Right forelimb (tissue), 1 donor: ENCODE measurements around the gene FAR1.
"Not testable (repeated sequence)": the region's sequence is repeated elsewhere in the genome, so short reads cannot be mapped to it uniquely, and the experiment has no call there.

Experiments
- DNase-seq: peaks from one replicate; pipeline ENCODE4 v3.0.0-alpha.2; 2018

The FAR1 gene

GRCh38 chr11:13713982-13714381 lies 45.5 kb downstream of the FAR1 start:
- no peak for DNase-seq

GRCh38 chr11:13717331-13717730 lies 48.9 kb downstream of the FAR1 start:
- DNase-seq, result no peak

GRCh38 chr11:13718394-13718793 lies 49.9 kb downstream of the FAR1 start:
- no peak for DNase-seq

GRCh38 chr11:13720940-13721339 lies 52.5 kb downstream of the FAR1 start:
- DNase-seq, result no peak

- DNase-seq, result no peak
These were observed 53.3 kb downstream of the FAR1 start for GRCh38 chr11:13721760-13722159.

GRCh38 chr11:13726456-13726855 lies 58.0 kb downstream of the FAR1 start:
- DNase-seq, result no peak

- DNase-seq, result no peak
These were observed 59.6 kb downstream of the FAR1 start for GRCh38 chr11:13728076-13728475.

GRCh38 chr11:13734530-13734929 lies 66.1 kb downstream of the FAR1 start:
- no peak for DNase-seq

- DNase-seq, result no peak
These were observed 76.7 kb downstream of the FAR1 start for GRCh38 chr11:13745165-13745564.

- DNase-seq, result not testable (repeated sequence)
These were observed 84.8 kb downstream of the FAR1 start for GRCh38 chr11:13753316-13753715.

- no peak for DNase-seq
These were observed 90.6 kb downstream of the FAR1 start for GRCh38 chr11:13759050-13759449.

GRCh38 chr11:13760115-13760514 lies 91.6 kb downstream of the FAR1 start:
- DNase-seq, result no peak

GRCh38 chr11:13761250-13761649 lies 92.8 kb downstream of the FAR1 start:
- DNase-seq, result no peak

- no peak for DNase-seq
These were observed 93.2 kb downstream of the FAR1 start for GRCh38 chr11:13761716-13762115.

GRCh38 chr11:13762718-13763117 lies 94.2 kb downstream of the FAR1 start:
- DNase-seq, result no peak

GRCh38 chr11:13763341-13763740 lies 94.9 kb downstream of the FAR1 start:
- DNase-seq, result no peak

- DNase-seq, result no peak
These were observed 97.4 kb downstream of the FAR1 start for GRCh38 chr11:13765886-13766285.

GRCh38 chr11:13767471-13767870 lies 99.0 kb downstream of the FAR1 start:
- DNase-seq, result no peak

GRCh38 chr11:13769188-13769587 lies 100.7 kb downstream of the FAR1 start:
- no peak for DNase-seq

- no peak for DNase-seq
These were observed 102.7 kb downstream of the FAR1 start for GRCh38 chr11:13771151-13771550.

GRCh38 chr11:13772223-13773046 lies 104.0 kb downstream of the FAR1 start:
- no peak for DNase-seq

- no peak for DNase-seq
These were observed 107.0 kb downstream of the FAR1 start for GRCh38 chr11:13775471-13775870.

- DNase-seq, result no peak
These were observed 107.8 kb downstream of the FAR1 start for GRCh38 chr11:13776134-13776815.

- no peak for DNase-seq
These were observed 109.0 kb downstream of the FAR1 start for GRCh38 chr11:13777341-13777985.
